ENCODE measurements around the gene CHML.

The CHML gene

GRCh38 chr1:241615043-241615974, 24.9 kb downstream of the CHML start:
- DNase-seq, result no peak

GRCh38 chr1:241614572-241614971, 25.6 kb downstream of the CHML start:
- DNase-seq, result no peak

GRCh38 chr1:241614144-241614543, 26.0 kb downstream of the CHML start:
- DNase-seq, result no peak

- DNase-seq, result no peak
Measured at GRCh38 chr1:241612533-241613477, 27.4 kb downstream of the CHML start.

GRCh38 chr1:241611736-241612135, 28.4 kb downstream of the CHML start:
- no peak for DNase-seq

DNA sequence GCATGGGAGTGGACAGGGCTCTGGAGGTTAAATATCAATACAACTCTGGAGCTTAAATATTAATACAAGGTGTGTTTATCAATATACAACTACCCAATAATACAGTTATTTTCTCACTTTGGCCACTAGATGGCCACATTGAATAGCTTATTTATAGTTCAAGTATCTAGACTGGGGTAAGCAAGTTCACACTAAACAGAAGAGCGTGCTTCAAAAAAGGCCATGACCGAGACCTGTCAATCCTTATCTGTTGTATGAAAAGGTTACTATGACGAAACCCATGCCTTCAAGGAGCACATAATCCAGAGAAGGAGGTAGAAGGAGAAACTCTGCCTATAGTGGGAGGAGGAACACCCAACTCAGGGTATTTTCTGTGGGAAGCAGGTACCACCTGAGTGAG, 29.1 kb downstream of the CHML start:
- DNase-seq, result no peak

DNA sequence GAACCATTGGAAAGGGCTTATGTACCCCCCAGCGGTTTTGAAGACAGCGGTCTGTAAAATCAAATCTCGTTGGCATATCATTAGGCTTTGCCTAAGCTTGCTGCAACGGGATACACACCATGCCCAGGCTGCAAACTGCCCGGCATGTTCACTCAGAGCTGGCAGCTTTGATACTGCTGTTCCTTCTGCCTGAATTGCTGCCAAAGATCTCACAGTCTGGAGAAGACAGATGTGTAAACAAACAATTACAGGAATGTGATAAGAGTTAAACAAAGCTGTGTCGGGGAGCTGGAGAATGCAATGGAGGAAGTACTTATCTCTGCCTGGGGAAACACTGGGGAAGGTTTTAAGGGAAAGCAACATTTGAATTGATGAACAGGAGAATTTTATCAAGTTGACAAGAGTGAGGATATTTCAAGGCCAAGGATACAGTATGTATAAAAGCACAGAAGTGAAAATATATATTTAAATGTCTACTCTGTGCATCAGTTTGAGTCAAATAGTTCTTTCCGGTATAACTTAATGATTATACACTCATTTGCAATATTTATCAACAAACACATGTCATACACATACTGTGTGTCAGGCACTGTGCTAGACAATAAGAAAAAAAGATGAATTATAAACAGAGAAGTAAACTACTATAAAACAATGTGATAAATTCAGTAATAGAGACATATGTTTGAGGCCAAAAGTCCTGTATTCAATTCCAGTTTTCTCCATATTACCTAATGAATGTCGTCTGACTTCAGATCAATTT, 29.9 kb downstream of the CHML start:
- no peak for DNase-seq

- DNase-seq, result no peak
Measured at GRCh38 chr1:241608379-241609033, 31.7 kb downstream of the CHML start.

DNA sequence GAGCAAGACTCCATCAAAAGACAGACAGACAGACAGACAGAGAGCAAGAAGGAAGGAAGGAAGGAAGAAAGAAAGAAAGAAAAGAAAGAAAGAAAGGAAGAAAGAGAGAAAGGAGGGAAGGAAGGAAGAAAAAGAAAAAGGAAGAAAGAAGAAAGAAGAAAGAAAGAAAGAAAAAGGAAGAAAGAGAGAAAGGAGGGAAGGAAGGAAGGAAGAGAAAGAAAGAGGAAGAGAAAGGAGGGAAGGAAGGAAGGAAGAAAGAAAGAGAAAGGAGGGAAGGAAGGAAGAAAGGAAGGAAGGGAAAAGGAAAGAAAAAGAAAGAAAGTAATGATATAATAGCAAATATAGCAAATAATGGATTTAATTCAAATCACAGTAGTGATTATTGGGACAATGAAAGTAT, 32.7 kb downstream of the CHML start:
- no peak for DNase-seq

DNA sequence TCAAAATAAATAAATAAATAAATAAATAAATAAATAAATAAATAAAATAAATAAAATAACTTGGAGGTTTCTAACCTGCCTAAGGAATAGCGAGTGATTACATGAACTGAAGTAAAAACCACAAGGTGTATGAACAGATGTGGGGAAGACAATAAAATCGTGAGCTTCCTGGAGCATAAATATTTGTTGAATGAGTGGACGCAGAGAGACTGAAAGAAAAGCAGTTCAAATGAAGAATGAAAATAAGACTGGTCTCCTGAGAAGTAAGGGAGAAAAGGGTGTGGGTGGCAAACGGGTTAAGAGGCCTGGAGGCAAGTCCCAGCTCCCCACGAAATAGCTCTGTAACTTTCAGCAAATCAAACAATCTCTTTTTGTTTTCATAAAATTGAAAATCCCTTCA, 33.6 kb downstream of the CHML start:
- no peak for DNase-seq

DNA sequence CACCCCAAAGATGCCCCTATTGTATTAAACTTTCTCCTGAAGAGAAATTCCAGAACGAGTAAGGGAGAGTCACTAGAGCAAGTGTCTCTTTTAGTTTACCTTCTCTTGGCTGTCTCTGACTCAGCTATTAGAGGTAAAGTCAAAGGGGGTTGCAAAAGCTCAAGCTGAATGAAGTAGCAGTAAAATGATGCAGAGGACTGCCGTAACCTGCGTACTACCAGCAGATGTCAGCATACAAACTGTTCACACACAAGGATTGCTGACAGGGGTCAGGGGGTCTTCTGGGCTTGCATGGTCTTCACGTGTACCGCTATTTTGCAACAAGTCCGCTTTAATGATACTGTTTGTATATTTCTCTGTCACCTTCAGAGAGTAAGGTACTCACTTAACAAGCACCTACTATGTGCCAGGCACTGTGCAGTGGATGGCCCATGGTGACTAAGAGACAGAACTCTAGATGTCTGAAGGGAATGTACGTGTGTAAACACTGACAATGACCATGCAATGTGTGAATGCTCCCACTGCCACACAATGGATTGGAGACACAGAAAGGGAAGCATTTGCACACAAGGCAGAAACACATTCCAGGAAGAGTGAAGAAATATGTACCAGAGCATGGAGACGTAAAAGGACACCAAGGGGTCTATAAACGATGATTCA, 34.9 kb downstream of the CHML start:
- DNase-seq, result no peak

- DNase-seq, result no peak
Measured at GRCh38 chr1:241603731-241604245, 36.4 kb downstream of the CHML start.

DNA sequence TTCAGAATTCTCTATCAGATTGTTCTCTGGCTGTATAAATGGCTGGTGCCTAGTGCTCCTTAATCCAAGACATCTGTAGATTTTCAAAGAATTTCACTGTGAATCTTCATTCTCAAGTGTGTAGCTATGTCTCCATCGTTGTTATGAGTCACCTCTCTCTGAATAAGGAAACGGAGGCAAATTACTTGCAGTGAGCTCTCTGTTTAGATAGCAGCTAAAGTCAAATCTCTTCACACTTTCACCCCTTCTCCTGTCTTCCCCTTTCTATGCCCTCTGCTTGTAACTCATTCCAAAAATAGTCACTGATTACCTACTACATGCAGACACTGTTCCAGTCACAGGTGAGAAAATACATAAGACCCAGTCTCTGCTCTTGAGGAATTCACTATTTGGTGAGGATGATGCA, 39.7 kb downstream of the CHML start:
- DNase-seq, result no peak

DNA sequence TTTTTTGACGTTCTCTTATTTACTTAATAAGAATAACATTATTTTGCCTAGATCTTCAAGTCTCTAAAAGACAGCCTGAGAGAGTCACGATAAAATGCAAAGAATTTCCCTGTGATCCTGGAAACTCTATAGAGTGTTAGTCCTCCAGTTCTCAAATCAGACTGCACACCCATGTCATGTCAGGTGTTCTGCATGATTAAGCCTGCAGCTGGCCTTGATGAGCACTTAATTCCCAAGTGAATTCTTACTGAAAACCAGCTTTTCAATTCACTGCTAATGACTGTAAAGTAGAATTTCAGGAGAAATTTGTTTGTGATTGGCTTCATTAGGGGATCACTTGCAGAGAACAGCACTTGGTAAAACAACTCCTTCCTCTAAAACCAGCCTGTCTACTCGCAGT, 41.9 kb downstream of the CHML start:
- DNase-seq, result no peak

DNA sequence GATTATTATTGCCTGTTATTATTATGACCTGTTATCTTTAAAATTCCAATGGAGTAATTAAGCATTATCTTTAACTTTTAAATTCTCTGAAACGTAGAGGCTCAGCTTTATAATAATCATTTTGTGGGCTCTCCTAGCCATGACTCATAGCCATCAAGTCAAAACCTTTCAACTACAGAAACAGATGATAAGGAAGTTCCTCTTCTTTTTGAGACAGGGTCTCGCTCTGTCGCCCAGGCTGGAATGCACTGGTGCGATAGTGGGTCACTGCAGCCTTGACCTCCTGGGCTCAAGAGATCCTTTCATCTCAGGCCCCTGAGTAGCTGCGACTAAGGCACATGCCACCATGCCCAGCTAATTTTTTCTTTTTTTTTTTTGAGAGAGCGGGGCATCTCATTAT, 43.5 kb downstream of the CHML start:
- no peak for DNase-seq

GRCh38 chr1:241593186-241593585, 47.0 kb downstream of the CHML start:
- no peak for DNase-seq

GRCh38 chr1:241592273-241592958, 47.8 kb downstream of the CHML start:
- DNase-seq, result no peak

DNA sequence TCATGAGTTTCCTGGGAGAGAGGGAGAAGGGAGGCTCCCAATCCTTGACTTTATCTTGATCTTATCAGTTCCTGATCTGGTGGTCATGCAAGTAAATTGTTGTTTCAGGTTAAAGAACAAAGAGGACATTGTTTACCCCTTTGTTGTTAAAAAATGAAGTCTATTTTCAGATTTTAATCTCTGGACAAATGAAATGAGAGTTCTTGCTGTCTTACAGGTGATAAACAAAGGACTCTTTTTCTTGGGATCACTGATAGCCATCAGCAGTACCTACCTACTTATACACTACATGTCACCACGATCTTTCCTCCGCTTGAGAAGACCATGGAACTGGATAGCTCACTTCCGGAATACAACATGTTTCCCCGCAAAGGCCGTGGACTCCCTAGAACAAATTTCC, 48.4 kb downstream of the CHML start:
- no peak for DNase-seq

DNA sequence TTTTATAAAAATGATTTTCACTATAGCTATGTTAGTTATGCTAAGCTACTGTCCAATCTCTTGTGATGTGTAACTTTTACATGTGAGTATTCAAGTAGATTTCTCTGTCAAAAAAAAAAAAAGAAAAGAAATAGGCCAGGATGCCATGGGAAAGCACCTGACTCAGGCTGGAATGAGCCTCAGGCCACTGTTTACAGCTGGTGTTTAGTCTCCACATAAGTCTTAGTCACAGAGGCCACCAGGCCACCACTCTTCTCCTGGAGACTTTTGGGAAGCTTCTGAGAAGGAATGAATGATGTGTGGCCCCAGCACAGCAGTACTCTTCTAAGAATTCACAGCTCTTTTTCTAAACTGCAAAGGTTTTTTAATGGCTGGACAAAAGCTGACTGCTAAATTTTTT, 48.9 kb downstream of the CHML start:
- no peak for DNase-seq

- DNase-seq, result no peak
Measured at GRCh38 chr1:241590719-241591118, 49.5 kb downstream of the CHML start.
